ENCODE data around the gene UBALD2.
"Not testable (repeated sequence)": the region's sequence is repeated elsewhere in the genome, so short reads cannot be mapped to it uniquely, and the experiment has no call there.

Gene UBALD2

GRCh38 chr17:76278268-76278908 lies 13.2 kb downstream of the UBALD2 start:
- DNase-seq (ENCODE audit: low read depth), result no peak

GRCh38 chr17:76278952-76279741 lies 14.0 kb downstream of the UBALD2 start:
- peak; percentile 79 for DNase-seq (ENCODE audit: low read depth)

- DNase-seq (ENCODE audit: low read depth), result no peak
Observed at GRCh38 chr17:76279742-76280287, 14.7 kb downstream of the UBALD2 start.

- no peak for DNase-seq (ENCODE audit: low read depth)
Observed at GRCh38 chr17:76280650-76281049, 15.5 kb downstream of the UBALD2 start.

- DNase-seq (ENCODE audit: low read depth), result no peak
Observed at GRCh38 chr17:76281573-76282371, 16.6 kb downstream of the UBALD2 start.

GRCh38 chr17:76292567-76292966 lies 27.4 kb downstream of the UBALD2 start:
- DNase-seq (ENCODE audit: low read depth), result no peak

GRCh38 chr17:76293106-76293505 lies 28.0 kb downstream of the UBALD2 start:
- no peak for DNase-seq (ENCODE audit: low read depth)

- DNase-seq (ENCODE audit: low read depth), result no peak
Observed at GRCh38 chr17:76296186-76296585, 31.0 kb downstream of the UBALD2 start.

GRCh38 chr17:76296889-76297288 lies 31.7 kb downstream of the UBALD2 start:
- DNase-seq (ENCODE audit: low read depth), result no peak

GRCh38 chr17:76297436-76297835 lies 32.3 kb downstream of the UBALD2 start:
- DNase-seq (ENCODE audit: low read depth), result no peak

GRCh38 chr17:76304226-76305134 lies 39.3 kb downstream of the UBALD2 start:
- DNase-seq (ENCODE audit: low read depth), result no peak

GRCh38 chr17:76305135-76305454 lies 39.9 kb downstream of the UBALD2 start:
- DNase-seq (ENCODE audit: low read depth), result not testable (repeated sequence)

- DNase-seq (ENCODE audit: low read depth), result no peak
Observed at GRCh38 chr17:76307299-76307965, 42.3 kb downstream of the UBALD2 start.

GRCh38 chr17:76307966-76308338 lies 42.8 kb downstream of the UBALD2 start, which contains the start of gene QRICH2:
QRICH2 (minus strand) TSS chr17:76308276; CDS start chr17:76307998, 278 bp downstream.
- no peak for DNase-seq (ENCODE audit: low read depth)

- no peak for DNase-seq (ENCODE audit: low read depth)
Observed at GRCh38 chr17:76309461-76309860, 44.3 kb downstream of the UBALD2 start.

- DNase-seq (ENCODE audit: low read depth), result no peak
Observed at GRCh38 chr17:76312735-76313134, 47.6 kb downstream of the UBALD2 start.

- peak; percentile 22 for DNase-seq (ENCODE audit: low read depth)
Observed at GRCh38 chr17:76314392-76315227, 49.5 kb downstream of the UBALD2 start.

- DNase-seq (ENCODE audit: low read depth), result no peak
Observed at GRCh38 chr17:76317535-76317934, 52.4 kb downstream of the UBALD2 start.

GRCh38 chr17:76318586-76318985 lies 53.4 kb downstream of the UBALD2 start:
- DNase-seq (ENCODE audit: low read depth), result peak; percentile 48
